CD4-positive, alpha-beta T cell (primary cell): ENCODE data around the gene TIMM50. TPM values are rescaled to one million over a fixed set of nuclear protein-coding genes. Genes with fewer than 3 reads are reported as not detected.

Experiments used
- ATAC-seq: fragments of 200-7000 bp; cut with Tn5 transposase; one replicate; pipeline ENCODE4 v1.10.0; 2022; ENCODE audit warnings: mild to moderate bottlenecking; ENCODE audit not compliant: poor library complexity
- CTCF ChIA-PET: fragments of 350-600 bp; sonication (Branson Sonifier 250); formaldehyde crosslinking; loops from one replicate; lab custom pipeline; 2021; ENCODE audit warnings: antibody characterized with exemption, inconsistent platforms; lab: Charles Lee
- POLR2A ChIA-PET: fragments of 350-600 bp; sonication (Branson Sonifier 250); formaldehyde crosslinking; loops from one replicate; lab custom pipeline; 2021; ENCODE audit warnings: antibody characterized with exemption, inconsistent platforms; lab: Charles Lee
- DNase-seq, 14 experiments: peaks; one replicate each; pipeline ENCODE4 v3.0.0-alpha.2; 2013 to 2020; ENCODE audit warnings: mixed read lengths in 2 of 14
- H3K27ac ChIP-seq, 2 donors: one replicate each; pipeline versions ENCODE4 v1.5.1 to v1.7.0; 2013; ENCODE audit warnings: low read length in 2 of 2, low read depth in 1 of 2, mild to moderate bottlenecking in 1 of 2
- H3K27me3 ChIP-seq, 2 experiments: 1 replicate in 1 of 2; 2 replicates in 1 of 2; pipeline versions ENCODE4 v1.6.1 to v1.7.0; 2013; ENCODE audit warnings: low read length in 2 of 2, control low read depth in 1 of 2, mild to moderate bottlenecking in 1 of 2, moderate library complexity in 1 of 2; ENCODE audit not compliant: insufficient read depth in 2 of 2, control insufficient read depth in 1 of 2
- H3K36me3 ChIP-seq: one replicate; pipeline ENCODE4 v1.6.1; 2013; ENCODE audit warnings: low read length, control low read depth; ENCODE audit not compliant: insufficient read depth
- H3K4me1 ChIP-seq: one replicate; pipeline ENCODE4 v1.6.1; 2013; ENCODE audit warnings: low read length, control low read depth; ENCODE audit not compliant: insufficient read depth
- H3K4me3 ChIP-seq: one replicate; pipeline ENCODE4 v1.5.1; 2013; ENCODE audit warnings: mild to moderate bottlenecking, low read length, moderate library complexity
- H3K9me3 ChIP-seq, 2 experiments: 1 replicate in 1 of 2; 2 replicates in 1 of 2; pipeline versions ENCODE4 v1.6.1 to v1.7.0; 2013; ENCODE audit warnings: low read length in 2 of 2, mild to moderate bottlenecking in 2 of 2, control low read depth in 1 of 2, moderate library complexity in 1 of 2; ENCODE audit not compliant: control insufficient read depth in 1 of 2, insufficient read depth in 1 of 2
- H3K27ac Mint-ChIP-seq: one replicate; pipeline ENCODE4 v1.8.0; 2020; ENCODE audit warnings: mixed read lengths
- H3K27me3 Mint-ChIP-seq: one replicate; pipeline ENCODE4 v1.8.0; 2021; ENCODE audit warnings: mixed read lengths
- H3K36me3 Mint-ChIP-seq: one replicate; pipeline ENCODE4 v1.8.0; 2021; ENCODE audit warnings: low read depth, mixed read lengths
- H3K4me1 Mint-ChIP-seq: one replicate; pipeline ENCODE4 v1.8.0; 2021; ENCODE audit warnings: low read depth, mixed read lengths
- H3K4me3 Mint-ChIP-seq: one replicate; pipeline ENCODE4 v1.8.0; 2020; ENCODE audit warnings: mild to moderate bottlenecking, mixed read lengths
- H3K9me3 Mint-ChIP-seq: one replicate; pipeline ENCODE4 v1.8.0; 2020; ENCODE audit warnings: mixed read lengths
- CTCF ChIP-seq: fragments of 200-600 bp; IDR thresholded peaks from one replicate; pipeline ENCODE4 v1.8.0; 2022; ENCODE audit warnings: antibody characterized with exemption, mild to moderate bottlenecking
- intact Hi-C, 2 experiments: fragments of 100-400 bp; cut with DNase I in 1 of 2; cut with micrococcal nuclease in 1 of 2; formaldehyde crosslinking; loops; one replicate each; pipeline versions ENCODE4 v1.15.1 to v1.9.0; 2023 to 2025; cut with DNase I, micrococcal nuclease
- total RNA-seq, 174 experiments: library from RNA in 2 of 174; stranded (reverse) in 2 of 174; gene quantifications; one replicate each; pipeline ENCODE4 v1.2.3 and lab custom pipeline; 2021 to 2026

TIMM50 gene
- total RNA-seq, 2 experiments from 2014 or later = 38.3 to 43.4 TPM

GRCh38 chr19:39494661-39495060 lies 14.0 kb downstream of the TIMM50 start:
- Mint-ChIP-seq H3K36me3 (peaks cover 18% of the 10 kb centered on the region), H3K27ac (no peak overlapping the region), H3K27me3 (peaks cover 23% of the 10 kb centered on the region), H3K4me1 (peaks cover 13% of the 10 kb centered on the region), H3K4me3 (no peak overlapping the region), H3K9me3 (no peaks in the 10 kb centered on the region)
- no peak for TF ChIP-seq CTCF
- H3K4me3 ChIP-seq = no peak overlapping the region
- POLR2A ChIA-PET = no interaction called here
- no peak overlapping the region for H3K27ac ChIP-seq
- peaks cover 0 to 8% of the 10 kb centered on the region in 2 experiments for H3K9me3 ChIP-seq
- CTCF ChIA-PET = no interaction called here
- H3K4me1 ChIP-seq = peaks cover 20% of the 10 kb centered on the region
- peaks cover 18 to 22% of the 10 kb centered on the region in 2 experiments for H3K27me3 ChIP-seq
- H3K36me3 ChIP-seq = peaks cover 13% of the 10 kb centered on the region
- no peak for ATAC-seq
- intact Hi-C loops = no loop called here
- no peak for DNase-seq

GRCh38 chr19:39496063-39496462 lies 15.4 kb downstream of the TIMM50 start:
- intact Hi-C loops = no loop called here
- ChIA-PET CTCF (no interaction called here), POLR2A (interaction anchor here (1.3 kb wide), 1 partner anchor 16 kb away, joined by 4 read pairs; the partner anchor contains the start of gene TIMM50)
- H3K36me3 Mint-ChIP-seq = peaks cover 9% of the 10 kb centered on the region
- TF ChIP-seq CTCF = no peak
- DNase-seq (no peak), ATAC-seq (no peak)
- H3K9me3 Mint-ChIP-seq = no peaks in the 10 kb centered on the region
- Histone ChIP-seq H3K36me3 (peaks cover 4% of the 10 kb centered on the region), H3K9me3 (peaks cover 0 to 8% of the 10 kb centered on the region in 2 experiments), H3K4me3 (no peak overlapping the region), H3K27ac (no peak overlapping the region), H3K27me3 (peaks cover 30 to 33% of the 10 kb centered on the region in 2 experiments), H3K4me1 (peaks cover 20% of the 10 kb centered on the region)
- no peak overlapping the region for H3K4me3 Mint-ChIP-seq
- peaks cover 16% of the 10 kb centered on the region for H3K4me1 Mint-ChIP-seq
- H3K27ac Mint-ChIP-seq = no peak overlapping the region
- peaks cover 37% of the 10 kb centered on the region for H3K27me3 Mint-ChIP-seq

GRCh38 chr19:39497701-39497995 lies 17.0 kb downstream of the TIMM50 start:
- peak; percentile 21 for TF ChIP-seq CTCF
- H3K36me3 Mint-ChIP-seq = peaks cover 4% of the 10 kb centered on the region
- H3K27me3 Mint-ChIP-seq = peaks cover 44% of the 10 kb centered on the region
- ChIA-PET CTCF (interaction anchor here (1.0 to 1.8 kb wide), 3 partner anchors 24 to 174 kb away, joined by 4 to 8 read pairs (median 4); partner anchors contain the start of gene EID2B), POLR2A (interaction anchor here (0.8 to 1.1 kb wide), 2 partner anchors 17 kb away, joined by 3 to 5 read pairs; partner anchors contain the start of gene TIMM50)
- H3K4me1 ChIP-seq = peaks cover 24% of the 10 kb centered on the region
- H3K4me1 Mint-ChIP-seq = peaks cover 16% of the 10 kb centered on the region
- H3K9me3 Mint-ChIP-seq = no peaks in the 10 kb centered on the region
- intact Hi-C loops = no loop called here
- peaks cover 30 to 45% of the 10 kb centered on the region in 2 experiments for H3K27me3 ChIP-seq
- DNase-seq (no peak), ATAC-seq (no peak)
- no peak overlapping the region for H3K4me3 Mint-ChIP-seq
- no peak overlapping the region for H3K27ac ChIP-seq
- H3K9me3 ChIP-seq = peaks cover 0 to 14% of the 10 kb centered on the region in 2 experiments
- no peak overlapping the region for H3K4me3 ChIP-seq
- no peaks in the 10 kb centered on the region for H3K36me3 ChIP-seq
- no peak overlapping the region for H3K27ac Mint-ChIP-seq
